WTC11 (cell line): ENCODE data around the gene CAMSAP1. TPM values are rescaled to one million over a fixed set of nuclear protein-coding genes. Genes with fewer than 3 reads are reported as not detected.

ENCODE experiments used
- ATAC-seq: fragments of 200-7000 bp; cut with Tn5 transposase; 2 replicates; pipeline ENCODE4 v1.10.0; 2021; ENCODE audit warnings: mild to moderate bottlenecking, moderate library complexity
- CTCF ChIA-PET: fragments of 300-600 bp; sonication (Branson Sonifier 250); formaldehyde crosslinking; loops from one replicate; lab custom pipeline; 2021; ENCODE audit warnings: antibody characterized with exemption; lab: Charles Lee
- POLR2A ChIA-PET: fragments of 350-600 bp; sonication (Branson Sonifier 250); formaldehyde crosslinking; loops from one replicate; lab custom pipeline; 2021; ENCODE audit warnings: antibody characterized with exemption; lab: Charles Lee
- DNase-seq: peaks from one replicate; pipeline ENCODE4 v3.0.0; 2021; ENCODE audit warnings: low spot score
- H3K27ac Mint-ChIP-seq: 2 replicates; pipeline ENCODE4 v1.8.0; 2021; ENCODE audit warnings: mixed read lengths
- H3K27me3 Mint-ChIP-seq: 2 replicates; pipeline ENCODE4 v1.8.0; 2021; ENCODE audit warnings: low read depth, mild to moderate bottlenecking, moderate library complexity, mixed read lengths
- H3K36me3 Mint-ChIP-seq: 2 replicates; pipeline ENCODE4 v1.8.0; 2021; ENCODE audit warnings: mixed read lengths
- H3K4me1 Mint-ChIP-seq: 2 replicates; pipeline ENCODE4 v1.8.0; 2022; ENCODE audit warnings: mixed read lengths
- H3K4me3 Mint-ChIP-seq: 2 replicates; pipeline ENCODE4 v1.8.0; 2021; ENCODE audit warnings: mild to moderate bottlenecking, moderate library complexity, mixed read lengths
- H3K9me3 Mint-ChIP-seq: 2 replicates; pipeline ENCODE4 v1.8.0; 2021; ENCODE audit warnings: mixed read lengths
- ATF2 ChIP-seq: sonication (generic); formaldehyde crosslinking; IDR thresholded peaks from 2 replicates; pipeline ENCODE4 v1.8.1; 2022; ENCODE audit warnings: low read depth, missing genetic modification reagents, borderline replicate concordance
- CDX4 ChIP-seq: fragments of 250-450 bp; sonication (Bioruptor Pico); IDR thresholded peaks from 2 replicates; pipeline ENCODE4 v1.9.0; 2021; ENCODE audit warnings: moderate library complexity, mild to moderate bottlenecking, inconsistent platforms, borderline replicate concordance
- ELF4 ChIP-seq: sonication (generic); formaldehyde crosslinking; IDR thresholded peaks from 2 replicates; pipeline ENCODE4 v1.8.1; 2022; ENCODE audit warnings: low read depth, mild to moderate bottlenecking, moderate library complexity, missing genetic modification reagents
- ERG ChIP-seq: fragments of 250-450 bp; sonication (Bioruptor Pico); IDR thresholded peaks from 2 replicates; pipeline ENCODE4 v1.8.0; 2021; ENCODE audit warnings: mild to moderate bottlenecking
- ESRRA ChIP-seq: sonication (generic); formaldehyde crosslinking; IDR thresholded peaks from 2 replicates; pipeline ENCODE4 v1.8.1; 2022; ENCODE audit warnings: mild to moderate bottlenecking, missing genetic modification reagents, borderline replicate concordance
- FOXJ3 ChIP-seq: sonication (generic); formaldehyde crosslinking; IDR thresholded peaks from 2 replicates; pipeline ENCODE4 v1.9.0; 2021; ENCODE audit warnings: missing genetic modification reagents, mild to moderate bottlenecking, borderline replicate concordance
- FOXP4 ChIP-seq: sonication (generic); formaldehyde crosslinking; IDR thresholded peaks from 2 replicates; pipeline ENCODE4 v1.8.0; 2022; ENCODE audit warnings: mild to moderate bottlenecking, missing genetic modification reagents
- GTF2I ChIP-seq: fragments of 250-450 bp; sonication (Bioruptor Pico); conservative IDR thresholded peaks from 2 replicates; pipeline ENCODE4 v1.4.0; 2021; ENCODE audit warnings: mild to moderate bottlenecking
- NFATC4 ChIP-seq: fragments of 250-450 bp; sonication (Bioruptor Pico); IDR thresholded peaks from 2 replicates; pipeline ENCODE4 v1.9.0; 2021; ENCODE audit warnings: mild to moderate bottlenecking
- NR1H2 ChIP-seq: sonication (generic); formaldehyde crosslinking; IDR thresholded peaks from 2 replicates; pipeline ENCODE4 v1.9.0; 2021; ENCODE audit warnings: mild to moderate bottlenecking, moderate library complexity, missing genetic modification reagents
- OVOL2 ChIP-seq: fragments of 250-450 bp; sonication (Bioruptor Pico); IDR thresholded peaks from 2 replicates; pipeline ENCODE4 v1.9.0; 2021; ENCODE audit warnings: mild to moderate bottlenecking, borderline replicate concordance
- PREB ChIP-seq: sonication (generic); formaldehyde crosslinking; IDR thresholded peaks from 2 replicates; pipeline ENCODE4 v1.8.1; 2022; ENCODE audit warnings: mild to moderate bottlenecking, missing genetic modification reagents, moderate library complexity, borderline replicate concordance
- SMAD3 ChIP-seq: sonication (generic); formaldehyde crosslinking; IDR thresholded peaks from 2 replicates; pipeline ENCODE4 v1.8.0; 2022; ENCODE audit warnings: missing genetic modification reagents, mild to moderate bottlenecking, borderline replicate concordance
- ZNF121 ChIP-seq: sonication (generic); formaldehyde crosslinking; IDR thresholded peaks from 2 replicates; pipeline ENCODE4 v1.8.0; 2023; ENCODE audit warnings: missing genetic modification reagents
- ZNF138 ChIP-seq: sonication (generic); formaldehyde crosslinking; conservative IDR thresholded peaks from 2 replicates; pipeline ENCODE4 v1.8.1; 2022; ENCODE audit warnings: mild to moderate bottlenecking, moderate library complexity, missing genetic modification reagents
- ZNF263 ChIP-seq: sonication (generic); formaldehyde crosslinking; IDR thresholded peaks from 2 replicates; pipeline ENCODE4 v1.8.1; 2022; ENCODE audit warnings: low read depth, mild to moderate bottlenecking, moderate library complexity, missing genetic modification reagents
- ZNF416 ChIP-seq: fragments of 250-450 bp; sonication (Bioruptor Pico); IDR thresholded peaks from 2 replicates; pipeline ENCODE4 v1.9.0; 2021; ENCODE audit warnings: mild to moderate bottlenecking, inconsistent platforms
- ZNF425 ChIP-seq: fragments of 250-450 bp; sonication (Bioruptor Pico); conservative IDR thresholded peaks from 2 replicates; pipeline ENCODE4 v1.9.0; 2021; ENCODE audit warnings: mild to moderate bottlenecking
- ZSCAN18 ChIP-seq: fragments of 250-450 bp; sonication (Bioruptor Pico); IDR thresholded peaks from 2 replicates; pipeline ENCODE4 v2.1.2; 2022; ENCODE audit warnings: mild to moderate bottlenecking, moderate library complexity
- total RNA-seq: library from RNA; stranded (reverse); gene quantifications from 3 replicates; pipeline ENCODE4 v1.2.3, GENCODE V29; 2021

CAMSAP1 gene
- total RNA-seq, 1 experiment from 2014 or later: 40.5 TPM

GRCh38 chr9:135790356-135790755, 117.0 kb downstream of the CAMSAP1 start:
- H3K4me1 Mint-ChIP-seq: no peaks in the 10 kb centered on the region
- H3K27me3 Mint-ChIP-seq: no peaks in the 10 kb centered on the region
- no peak overlapping the region for H3K4me3 Mint-ChIP-seq
- DNase-seq: no peak
- CTCF ChIA-PET: interaction anchor here (0.6 to 5.4 kb wide), 2 partner anchors 7 to 37 kb away, joined by 3 to 27 read pairs; no protein-coding TSS in a partner anchor
- POLR2A ChIA-PET: no interaction called here
- TF ChIP-seq ERG (CRISPR knock-in tag): no peak
- TF ChIP-seq ZNF138: no peak
- TF ChIP-seq ZSCAN18: no peak
- no peak for TF ChIP-seq FOXJ3 (CRISPR knock-in tag)
- no peak for TF ChIP-seq GTF2I (CRISPR knock-in tag)
- no peak for TF ChIP-seq SMAD3 (CRISPR knock-in tag)
- no peak for TF ChIP-seq NR1H2 (CRISPR knock-in tag)
- no peak for TF ChIP-seq ESRRA (CRISPR knock-in tag)
- TF ChIP-seq CDX4 (CRISPR knock-in tag): no peak
- no peak for TF ChIP-seq PREB (CRISPR knock-in tag)
- TF ChIP-seq ELF4 (CRISPR knock-in tag): no peak
- TF ChIP-seq ZNF425 (CRISPR knock-in tag): no peak
- no peak for TF ChIP-seq FOXP4 (CRISPR knock-in tag)
- no peak for TF ChIP-seq OVOL2 (CRISPR knock-in tag)
- H3K36me3 Mint-ChIP-seq: no peaks in the 10 kb centered on the region
- ATAC-seq: no peak
- H3K9me3 Mint-ChIP-seq: no peaks in the 10 kb centered on the region
- H3K27ac Mint-ChIP-seq: no peak overlapping the region

GRCh38 chr9:135789838-135790291, 117.5 kb downstream of the CAMSAP1 start:
- ATAC-seq: no peak
- Mint-ChIP-seq H3K4me3 (no peak overlapping the region), H3K27ac (no peak overlapping the region), H3K36me3 (no peaks in the 10 kb centered on the region), H3K9me3 (no peaks in the 10 kb centered on the region), H3K27me3 (no peaks in the 10 kb centered on the region), H3K4me1 (no peaks in the 10 kb centered on the region)
- TF ChIP-seq ZNF416 (CRISPR knock-in tag) (no peak), ZNF263 (CRISPR knock-in tag) (no peak), ZNF121 (no peak), ATF2 (CRISPR knock-in tag) (no peak), NFATC4 (CRISPR knock-in tag) (no peak)
- ChIA-PET POLR2A (no interaction called here), CTCF (interaction anchor here (0.6 to 5.4 kb wide), 2 partner anchors 8 to 37 kb away, joined by 3 to 27 read pairs; no protein-coding TSS in a partner anchor)
- no peak for DNase-seq
